NCI-H345 treated with DMSO at 0.1 percent for 48 hours (cell line): Measurements from ENCODE around the gene PTGIR.
"Not testable (repeated sequence)": the region's sequence is repeated elsewhere in the genome, so short reads cannot be mapped to it uniquely, and the experiment has no call there.

Experiments
- DNase-seq: peaks from one replicate; lab custom pipeline; 2025; ENCODE audit not compliant: unreplicated experiment; lab: John Stamatoyannopoulos, UW

Gene PTGIR

DNA sequence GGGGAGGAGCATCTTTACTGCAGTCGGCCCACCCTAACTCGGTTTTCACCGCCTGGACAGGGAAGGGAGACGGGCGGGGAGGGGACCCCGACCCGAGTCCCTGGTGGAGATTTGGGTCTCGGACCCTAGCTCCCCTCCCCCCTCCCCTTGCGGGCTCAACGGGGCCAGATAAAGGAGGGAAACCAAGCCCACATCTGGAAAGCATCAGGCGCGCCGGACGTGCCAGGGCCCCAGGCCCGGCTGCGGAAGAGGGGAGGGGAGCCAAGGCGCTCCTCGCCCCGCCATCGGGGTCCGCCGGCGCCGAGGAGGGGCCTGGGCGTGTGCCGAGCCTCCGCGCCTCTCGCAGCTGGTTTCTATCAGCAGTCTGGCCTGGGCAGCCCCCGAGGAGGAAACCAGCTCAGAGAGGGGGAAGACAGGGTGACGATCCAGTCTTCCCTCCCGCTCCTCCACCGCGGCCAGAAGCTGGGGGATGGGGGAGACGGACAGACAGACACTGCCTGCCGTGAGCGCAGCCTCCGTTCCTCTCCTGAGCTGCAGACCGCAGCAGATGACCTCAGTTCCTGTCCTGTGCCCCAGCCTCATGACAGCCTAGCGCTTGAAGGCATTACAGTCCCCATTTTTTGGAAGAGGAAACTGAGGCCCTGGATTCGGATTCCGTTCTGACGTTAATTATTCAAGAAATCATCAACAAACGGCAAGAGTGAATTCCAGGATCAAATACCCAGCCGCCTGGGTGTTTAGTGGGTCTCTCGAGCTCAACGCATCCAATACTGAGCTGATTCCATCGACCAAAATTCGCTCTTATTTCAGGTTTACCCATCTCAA is 14.7 kb upstream of the PTGIR start:
- DNase-seq: no peak

DNA sequence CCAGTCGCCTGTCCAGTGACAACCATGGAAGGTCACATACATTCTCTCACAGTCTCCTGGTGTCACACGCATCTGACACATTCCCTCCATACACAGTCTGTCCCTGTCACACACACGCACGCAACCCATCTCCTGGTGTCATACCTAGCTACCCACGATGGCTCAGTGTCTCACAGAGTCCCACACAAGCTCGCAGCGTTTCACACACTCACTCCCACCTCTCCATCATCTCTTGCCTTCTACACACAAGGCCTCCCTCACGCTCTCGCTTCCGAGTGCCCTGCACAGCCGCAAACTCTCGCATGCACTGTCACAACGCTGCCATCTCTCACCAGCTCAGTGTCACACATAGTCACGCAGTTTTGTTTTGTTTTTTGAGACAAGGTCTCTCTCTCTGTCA is 12.3 kb upstream of the PTGIR start:
- DNase-seq: no peak

DNA sequence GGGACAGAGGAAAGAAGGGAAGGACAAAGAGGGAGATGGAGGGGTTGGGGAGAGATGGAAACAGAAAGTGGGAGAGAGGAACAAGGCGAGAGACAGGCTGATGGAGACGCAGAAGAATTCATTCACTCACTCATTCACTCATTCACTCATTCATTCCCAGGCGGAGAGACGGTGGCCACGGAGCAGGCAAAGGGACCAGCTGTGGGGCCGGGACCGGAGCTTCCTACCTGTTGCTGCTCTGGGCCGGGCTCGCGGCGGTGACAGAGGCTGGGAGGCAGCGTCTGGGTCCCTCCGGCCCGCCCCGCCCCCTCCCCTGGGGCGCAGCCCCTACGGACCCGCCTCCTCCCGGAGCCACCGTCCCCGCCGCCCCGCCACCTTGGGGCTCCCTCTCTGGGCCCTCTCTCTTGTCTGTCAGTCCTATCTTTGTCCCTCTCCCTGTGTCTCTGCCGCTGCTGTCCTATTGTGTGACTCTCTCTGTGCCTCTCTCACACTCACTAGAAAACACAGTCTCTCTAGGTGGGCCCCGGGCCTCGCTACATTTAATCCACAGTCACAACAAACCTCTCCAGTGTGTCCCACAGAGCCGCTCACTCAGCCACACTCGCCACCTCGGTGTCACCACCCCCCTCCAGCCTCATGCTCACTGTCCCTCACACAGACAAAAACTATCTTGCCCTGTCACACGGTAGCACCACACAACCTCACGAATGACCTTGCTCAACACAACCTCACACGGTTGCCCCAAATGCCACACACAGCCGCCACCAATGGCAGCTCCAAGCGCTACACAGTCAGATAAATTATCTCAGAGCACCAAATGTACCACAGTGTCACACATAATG is 11.3 kb upstream of the PTGIR start, which contains the start of gene GNG8:
Gene GNG8 (minus strand): TSS at position 283 of the 842 bp plus-strand sequence. CDS start 1,520 bp downstream, outside the sequence.
- DNase-seq: no peak

DNA sequence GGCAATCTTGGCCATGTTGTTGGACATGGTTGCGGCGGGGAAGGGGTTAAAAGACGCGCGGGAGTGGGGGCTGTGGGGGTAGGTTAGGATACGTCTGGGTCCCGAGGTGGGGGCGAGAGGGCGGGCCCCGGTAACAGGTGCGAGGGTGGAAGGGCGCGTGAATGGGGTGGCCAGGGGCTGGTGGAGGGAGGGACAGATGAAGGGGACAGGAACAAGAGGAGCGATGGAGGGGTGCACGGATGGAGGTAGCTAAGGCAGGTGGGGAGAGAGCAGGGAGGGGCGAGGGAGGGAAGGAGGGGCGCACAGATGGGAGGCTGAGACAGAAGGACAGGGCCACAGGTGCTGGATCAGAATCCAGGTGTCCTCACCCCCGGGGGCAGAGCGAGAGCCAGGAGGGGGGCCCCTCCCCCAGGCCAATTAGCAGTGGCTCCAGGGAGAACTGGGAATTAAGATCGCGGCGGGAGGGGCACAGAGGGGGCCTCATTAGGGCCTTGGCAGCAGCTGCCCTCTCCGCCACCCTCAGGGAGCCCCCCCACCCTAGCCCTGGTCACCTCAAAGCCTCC is 9.8 kb upstream of the PTGIR start:
- peak; percentile 33 for DNase-seq

DNA sequence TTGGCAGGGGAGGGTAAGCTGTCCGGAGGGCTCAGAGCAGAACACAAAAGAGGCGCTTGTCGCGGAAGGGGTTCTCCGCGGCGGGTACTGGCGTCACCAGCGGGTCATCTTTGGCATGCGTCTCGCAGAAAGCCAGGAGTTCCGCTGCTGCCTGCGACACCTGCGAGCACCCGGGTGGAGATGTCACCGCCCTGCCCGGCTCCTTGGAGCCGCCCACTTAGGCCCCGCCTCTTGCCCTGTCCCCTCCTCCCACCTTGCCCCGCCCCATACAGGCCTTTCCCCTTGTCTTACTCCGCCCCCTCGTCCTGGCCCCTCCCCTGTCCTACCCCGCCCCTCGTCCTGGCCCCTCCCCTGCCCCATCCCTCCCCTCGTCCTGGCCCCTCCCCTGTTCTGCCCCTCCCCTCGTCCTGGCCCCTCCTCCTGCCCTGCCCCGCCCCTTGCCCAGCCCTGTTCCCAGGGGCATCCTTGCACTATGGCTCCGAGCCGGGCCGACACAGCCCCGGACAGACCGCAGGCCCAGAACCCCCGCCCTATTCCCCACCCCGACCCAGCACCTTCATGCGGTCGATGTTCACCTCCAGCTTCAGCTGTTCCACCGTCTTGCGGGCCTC is 9.3 kb upstream of the PTGIR start:
- peak; percentile 30 for DNase-seq

DNA sequence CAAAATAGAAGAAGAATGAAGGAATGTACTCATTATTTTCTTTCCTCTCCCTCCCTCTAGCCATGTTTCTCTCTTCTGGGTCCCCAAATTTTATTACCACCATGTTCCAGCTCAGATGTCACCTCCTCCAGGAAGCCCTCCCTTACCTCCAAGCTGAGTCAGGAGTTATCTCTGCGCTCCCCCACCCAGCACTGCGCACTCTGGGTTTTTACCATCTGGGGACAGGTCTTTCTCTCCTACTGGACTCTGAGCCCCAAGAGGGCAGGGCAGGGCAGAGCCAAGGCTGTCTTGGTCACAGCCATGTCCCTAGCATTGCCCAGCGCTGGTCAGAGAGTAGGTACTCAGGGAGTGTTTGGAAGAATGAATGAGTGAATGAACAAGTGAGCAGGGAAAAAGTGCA is 8.2 kb upstream of the PTGIR start:
- DNase-seq: no peak

DNA sequence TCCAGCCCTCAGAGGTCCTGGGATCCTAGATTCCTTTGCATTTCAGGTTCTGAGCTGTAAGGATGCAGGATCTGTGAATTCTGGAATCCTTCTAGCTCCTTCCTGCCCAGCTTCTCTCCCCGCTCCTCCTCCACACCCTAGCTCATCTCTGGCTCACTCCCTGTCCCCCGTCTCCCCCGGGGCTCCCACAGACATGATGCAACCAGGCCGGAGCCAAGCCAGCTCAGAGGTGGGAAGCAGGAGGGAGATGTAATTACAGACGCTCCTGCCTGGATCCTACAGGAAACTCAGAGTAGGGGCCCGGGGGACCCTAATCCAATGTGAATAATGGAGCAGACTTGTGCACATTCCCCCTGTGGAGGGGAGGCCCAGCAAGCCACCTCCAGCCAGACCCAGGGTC is 6.6 kb upstream of the PTGIR start:
- no peak for DNase-seq

DNA sequence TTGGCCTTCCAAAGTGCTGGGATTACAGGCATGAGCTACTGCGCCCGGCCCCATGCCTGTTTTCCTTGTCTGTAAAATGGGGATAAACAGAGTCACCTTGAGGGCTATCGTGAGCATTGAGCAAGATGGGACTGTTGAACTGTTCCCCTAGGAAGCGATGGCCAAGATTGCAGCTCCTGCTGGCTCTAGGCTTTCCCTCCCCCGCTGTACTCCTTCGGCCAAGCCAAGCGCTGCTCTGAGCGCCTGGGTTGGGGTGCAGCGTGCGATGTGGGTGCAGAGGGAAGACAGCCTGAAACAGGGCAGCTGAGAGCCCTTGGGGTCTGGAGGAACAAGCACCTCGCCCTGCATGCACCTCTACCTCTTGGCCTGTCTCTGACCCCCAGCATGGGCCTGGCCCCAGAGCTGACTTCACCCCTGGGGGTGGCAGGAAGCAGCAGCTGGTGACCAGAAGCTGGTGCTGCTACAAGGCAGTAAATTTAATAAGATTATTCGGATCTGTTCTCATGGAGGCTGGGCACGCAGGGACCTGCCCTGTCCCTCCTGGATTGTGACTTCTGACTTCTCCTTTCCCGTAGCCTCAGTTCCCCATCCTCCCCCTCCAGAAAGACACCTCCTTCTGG is 5.8 kb upstream of the PTGIR start:
- DNase-seq: no peak

DNA sequence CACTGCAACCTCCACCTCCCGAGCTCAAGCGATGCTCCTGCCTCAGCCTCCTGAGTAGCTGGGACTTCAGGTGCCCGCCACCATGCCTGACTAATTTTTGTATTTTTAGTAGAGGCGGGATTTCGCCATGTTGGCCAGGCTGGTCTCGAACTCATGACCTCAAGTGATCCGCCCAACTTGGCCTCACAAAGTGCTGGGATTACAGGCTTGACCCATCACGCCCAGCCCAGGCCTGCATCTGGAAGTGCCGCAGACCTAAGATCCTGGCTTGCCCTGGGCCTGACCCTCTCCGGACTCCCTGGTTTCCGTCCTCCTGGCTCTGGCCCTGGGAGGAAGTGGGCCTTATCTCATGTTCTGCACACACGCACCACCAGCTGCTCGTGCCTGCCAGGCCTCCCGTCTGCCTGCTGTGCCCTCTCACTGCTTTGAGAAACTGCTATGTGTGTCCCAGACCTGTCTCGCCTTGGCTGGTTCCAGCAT is 4.7 kb upstream of the PTGIR start:
- DNase-seq: no peak

DNA sequence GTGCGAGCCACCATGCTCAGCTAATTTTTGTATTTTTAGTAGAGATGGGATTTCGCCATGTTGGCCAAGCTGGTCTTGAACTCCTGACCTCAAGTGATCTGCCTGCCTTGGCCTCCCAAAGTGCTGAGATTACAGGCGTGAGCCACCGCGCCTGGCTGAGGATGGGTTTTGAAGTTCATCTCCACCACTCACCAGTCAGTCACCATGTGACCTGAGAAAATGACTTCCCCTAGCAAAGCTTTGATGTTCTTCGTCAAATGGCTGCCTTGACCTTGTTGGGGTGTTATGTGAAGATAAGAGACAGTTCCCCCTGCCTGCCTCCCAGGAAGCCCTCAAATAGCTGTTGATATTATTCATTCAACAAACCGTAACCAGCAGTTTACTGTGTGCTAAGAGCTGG is 4.1 kb upstream of the PTGIR start:
- DNase-seq: not testable (repeated sequence)

DNA sequence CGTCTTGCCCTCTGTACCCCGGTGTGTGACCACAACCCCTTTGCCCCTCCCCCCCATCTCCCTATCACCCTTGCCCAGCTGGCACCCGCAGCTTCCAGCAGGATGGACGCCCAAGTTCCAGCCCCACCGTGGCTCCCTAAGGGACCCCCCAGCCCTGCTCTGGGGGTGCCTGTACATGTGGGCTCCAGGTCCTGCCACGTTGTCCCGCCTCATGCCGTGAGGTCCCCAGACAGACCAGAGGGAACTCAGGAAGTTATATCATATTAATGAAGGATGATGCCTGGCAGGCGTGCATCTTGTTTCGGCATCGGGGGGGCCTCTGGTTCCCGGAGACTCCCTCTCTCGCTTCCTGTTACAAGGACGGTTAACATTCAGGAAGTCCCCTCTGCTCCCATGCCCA is 1.6 kb upstream of the PTGIR start:
- DNase-seq: no peak

DNA sequence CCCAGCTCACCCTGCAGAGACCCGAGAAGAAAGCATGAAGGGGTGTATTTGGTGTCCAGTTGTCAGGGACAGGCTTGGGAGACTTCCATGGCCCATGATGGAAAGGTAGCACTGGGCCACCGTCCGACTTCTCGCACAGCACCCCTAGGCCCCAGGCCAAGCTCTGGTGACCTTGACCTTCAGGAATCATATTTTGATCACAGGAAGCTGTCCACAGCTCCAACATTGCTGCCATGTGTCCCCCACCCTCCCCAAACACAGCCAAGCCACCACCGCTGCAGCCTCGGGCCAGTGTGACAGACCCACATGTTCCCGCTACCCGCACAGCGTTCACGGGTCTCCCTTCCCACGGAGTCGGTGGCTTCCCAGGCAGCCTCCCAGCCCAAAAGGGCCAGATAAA is 842 bp upstream of the PTGIR start:
- no peak for DNase-seq

DNA sequence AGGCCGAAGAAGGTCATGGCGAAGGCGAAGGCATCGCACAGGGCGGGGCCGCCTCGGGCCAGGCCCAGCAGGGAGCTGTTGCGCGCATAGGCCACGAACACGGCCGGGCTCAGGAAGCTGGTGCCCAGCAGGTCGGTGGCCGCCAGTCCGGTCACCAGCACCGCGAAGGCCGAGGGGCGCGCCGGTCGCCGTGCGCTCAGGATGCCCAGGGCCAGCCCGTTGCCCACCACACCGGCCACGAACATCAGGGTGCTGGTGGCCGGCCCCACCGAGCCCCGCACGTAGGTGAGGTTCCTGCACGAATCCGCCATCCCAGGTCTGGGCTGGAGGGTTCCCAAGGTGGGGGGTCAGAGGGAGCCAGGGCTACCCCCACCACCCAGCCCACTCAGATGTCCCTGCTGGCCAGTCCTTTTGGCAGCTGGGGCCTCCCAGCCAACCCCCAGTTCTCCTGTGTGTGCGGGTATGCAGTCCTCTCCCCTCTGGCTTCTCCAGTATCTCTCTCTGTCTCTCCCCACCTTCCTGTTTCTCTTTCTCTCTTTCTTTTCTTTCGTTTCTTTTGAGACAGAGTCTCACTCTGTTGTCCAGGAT is 880 bp downstream of the PTGIR start:
- no peak for DNase-seq

DNA sequence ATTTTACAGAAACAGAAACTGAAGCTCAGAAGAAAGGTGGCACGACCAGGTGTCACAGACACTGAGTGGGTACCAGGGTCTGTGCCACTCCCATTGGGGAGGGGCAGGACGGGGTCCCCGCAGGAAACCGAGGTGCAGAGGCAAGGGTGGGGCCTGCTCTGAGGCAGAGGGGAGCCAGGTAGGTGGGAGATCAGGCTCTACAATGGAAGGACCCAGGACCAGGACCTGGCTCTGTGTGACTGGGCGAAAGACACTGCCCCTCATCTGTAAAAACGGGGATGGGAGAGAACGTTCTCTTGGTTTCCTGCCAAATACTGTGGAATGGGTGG is 2.8 kb downstream of the PTGIR start:
- DNase-seq: no peak

DNA sequence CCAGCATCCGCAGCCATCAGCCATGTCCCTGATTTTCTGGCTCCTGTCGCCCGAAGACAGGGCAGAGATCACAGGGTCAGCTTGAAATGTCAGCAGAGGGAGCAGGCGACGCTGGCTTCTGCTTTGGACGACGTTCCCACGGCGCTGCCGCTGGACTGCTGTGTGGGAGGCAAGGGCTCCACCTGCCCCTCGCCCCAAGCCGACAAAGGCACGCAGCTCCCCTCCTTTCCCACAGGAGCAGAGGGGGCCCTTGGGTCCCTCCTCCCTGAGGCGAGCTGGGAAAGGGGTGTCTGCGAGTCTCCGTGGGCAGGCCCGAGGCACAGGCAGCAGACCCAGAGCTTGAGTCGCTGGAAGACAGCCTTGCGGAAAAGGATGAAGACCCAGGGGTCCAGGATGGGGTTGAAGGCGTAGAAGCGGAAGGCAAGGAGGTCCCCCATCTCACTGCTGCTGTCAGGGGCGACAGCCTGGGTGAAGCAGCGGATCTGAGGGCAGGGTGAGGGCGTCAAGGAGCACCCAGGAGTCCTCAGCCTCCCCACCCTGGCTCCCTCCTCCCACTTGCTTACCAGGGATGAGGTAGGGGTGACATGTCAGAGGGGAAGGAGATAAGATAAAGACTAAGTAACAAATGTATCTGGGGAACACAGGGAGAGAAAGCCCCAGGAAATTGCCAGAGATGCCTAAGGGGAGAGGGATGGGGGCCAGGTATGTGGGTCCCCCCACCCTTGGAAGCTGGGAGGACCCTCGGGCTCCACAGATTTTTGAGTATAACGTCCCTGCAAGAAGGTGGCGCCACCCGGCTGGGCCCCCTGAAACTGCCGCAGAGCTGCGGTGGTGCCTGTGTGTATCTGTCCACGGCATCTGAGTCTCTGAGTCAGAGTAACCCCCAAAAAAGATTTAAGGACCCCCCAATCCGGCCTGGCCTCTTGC is 3.4 kb downstream of the PTGIR start:
- no peak for DNase-seq

DNA sequence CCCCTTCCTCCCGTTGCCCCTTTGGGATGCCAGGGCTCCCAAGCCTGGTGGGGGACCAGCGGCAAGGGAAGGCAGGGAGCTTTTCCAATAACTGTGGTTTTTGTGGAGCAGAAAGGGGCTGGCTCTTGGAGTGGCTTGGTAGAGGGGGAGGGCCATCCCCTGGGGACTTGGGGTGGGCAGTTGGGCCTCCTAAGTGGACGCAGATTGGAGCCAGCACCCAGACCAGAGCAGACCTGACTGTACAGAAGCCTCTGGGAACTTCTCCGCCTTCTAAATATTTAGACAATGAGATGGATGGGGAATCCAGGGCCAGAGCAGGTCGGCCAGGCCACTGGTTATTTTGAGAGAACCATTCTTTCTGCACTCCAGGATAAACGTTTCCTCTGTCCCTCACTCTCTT is 4.2 kb downstream of the PTGIR start:
- DNase-seq: no peak

DNA sequence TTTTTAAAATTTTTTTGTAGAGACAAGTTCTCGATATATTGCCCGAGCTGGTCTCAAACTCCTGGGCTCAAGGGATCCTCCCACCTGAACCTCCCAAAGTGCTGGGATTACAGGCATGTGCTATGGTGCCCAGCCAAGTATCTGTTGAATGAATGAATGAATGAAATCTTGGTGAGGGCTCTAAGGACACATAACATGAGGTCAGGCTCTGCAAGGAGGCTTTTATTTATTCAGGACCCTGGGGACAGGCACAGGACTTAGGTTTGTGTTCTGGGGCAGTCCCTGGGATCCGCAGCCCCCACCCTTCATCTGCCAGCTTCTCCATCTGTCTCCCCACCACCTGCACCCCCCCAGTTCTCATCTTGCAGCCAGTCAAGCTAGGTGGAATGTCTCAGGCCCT is 4.6 kb downstream of the PTGIR start:
- DNase-seq: no peak

DNA sequence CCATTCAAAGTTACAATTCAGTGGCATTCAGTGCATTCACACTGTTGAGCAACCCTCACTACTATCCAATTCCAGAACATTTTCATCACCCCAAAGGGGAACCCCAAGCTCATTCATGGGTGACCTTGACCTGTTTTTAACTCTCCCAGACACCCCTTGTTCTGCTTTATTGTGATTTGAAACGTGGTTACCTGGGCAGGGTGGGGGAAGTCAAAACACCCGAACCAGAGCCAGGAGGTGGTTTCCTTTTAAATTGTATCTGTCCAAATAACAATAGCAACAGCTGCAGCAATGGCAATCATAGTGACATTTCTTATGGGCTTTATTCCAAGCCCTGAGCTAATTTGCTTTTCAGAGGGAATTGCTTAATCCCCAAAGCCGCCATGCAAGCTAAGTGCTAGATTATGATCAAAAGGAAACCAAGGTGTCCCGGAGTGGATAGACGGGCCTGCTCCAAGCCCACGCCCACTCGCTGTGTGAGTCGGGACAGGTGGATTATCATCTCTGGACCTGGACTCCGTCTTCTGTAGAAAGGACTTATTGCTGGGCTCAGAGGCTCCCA is 6.1 kb downstream of the PTGIR start:
- no peak for DNase-seq

DNA sequence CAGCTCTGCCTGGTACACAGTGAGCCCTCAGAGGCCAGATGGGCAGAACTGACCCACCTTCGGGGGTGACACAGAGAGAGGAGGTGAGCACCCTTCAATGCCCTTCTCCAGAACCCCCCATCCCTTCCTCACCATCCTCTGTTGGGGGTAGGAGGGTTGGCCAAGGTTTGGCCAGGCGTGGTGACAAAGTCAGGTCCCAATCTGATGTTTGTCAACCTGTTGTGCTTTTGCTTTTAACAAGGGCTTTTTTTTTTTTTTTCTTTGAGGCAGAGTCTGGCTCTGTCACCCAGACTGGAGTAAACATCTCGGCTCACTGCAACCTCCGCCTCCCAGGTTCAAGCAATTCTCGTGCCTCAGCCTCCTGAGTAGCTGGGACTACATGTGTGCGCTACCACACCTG is 7.3 kb downstream of the PTGIR start:
- DNase-seq: no peak
